Esophagus squamous epithelium (tissue), 4 donors: ENCODE data around the gene FCRL2.

Experiments
- CTCF ChIP-seq, 6 experiments: fragments of 450-650 bp in 4 of 6; fragments of 200-600 bp in 2 of 6; sonication (generic) in 2 of 6; IDR thresholded peaks; one replicate each; pipeline ENCODE4 v1.5.1; 2016 to 2019; ENCODE audit warnings: antibody characterized with exemption in 6 of 6, mild to moderate bottlenecking in 4 of 6, moderate library complexity in 4 of 6
- POLR2A ChIP-seq, 4 donors: fragments of 450-650 bp; IDR thresholded peaks; one replicate each; pipeline ENCODE4 v1.6.1; 2017; ENCODE audit warnings: antibody characterized with exemption in 4 of 4, mild to moderate bottlenecking in 4 of 4, moderate library complexity in 3 of 4

GRCh38 chr1:157721985-157722384, 54.9 kb downstream of the FCRL2 start:
- TF ChIP-seq CTCF (IDR thresholded peaks at IDR 0.05): no peak
- TF ChIP-seq POLR2A (IDR thresholded peaks at IDR 0.05): no peak
